Neutrophil (primary cell): ENCODE measurements around the gene CACTIN.

ENCODE experiments used
- H3K27ac ChIP-seq: fragments of 200-600 bp; sonication (generic); 2 replicates; pipeline ENCODE4 v1.5.1; 2016; ENCODE audit warnings: mild to moderate bottlenecking, moderate library complexity
- H3K27me3 ChIP-seq: fragments of 200-600 bp; sonication (generic); 2 replicates; pipeline ENCODE4 v1.6.0; 2016; ENCODE audit warnings: mild to moderate bottlenecking
- H3K36me3 ChIP-seq: fragments of 200-600 bp; sonication (generic); 2 replicates; pipeline ENCODE4 v1.5.1; 2017
- H3K4me1 ChIP-seq, 2 experiments: fragments of 200-600 bp in 1 of 2; sonication (generic) in 1 of 2; 1 replicate in 1 of 2; 2 replicates in 1 of 2; pipeline versions ENCODE4 v1.5.1 to v1.6.1; 2013 to 2016; ENCODE audit warnings: low read depth in 1 of 2, low read length in 1 of 2, mild to moderate bottlenecking in 1 of 2, moderate library complexity in 1 of 2; ENCODE audit not compliant: control insufficient read depth in 1 of 2, insufficient read depth in 1 of 2
- H3K4me3 ChIP-seq, 2 experiments: fragments of 200-600 bp in 1 of 2; sonication (generic) in 1 of 2; 1 replicate in 1 of 2; 2 replicates in 1 of 2; pipeline ENCODE4 v1.5.1; 2013 to 2016; ENCODE audit warnings: low read depth in 1 of 2, low read length in 1 of 2, mild to moderate bottlenecking in 1 of 2, moderate library complexity in 1 of 2
- H3K9me3 ChIP-seq: fragments of 200-600 bp; sonication (generic); 2 replicates; pipeline ENCODE4 v1.5.1; 2016
- CTCF ChIP-seq: fragments of 200-600 bp; sonication (generic); IDR thresholded peaks from 2 replicates; pipeline ENCODE4 v1.5.1; 2016; ENCODE audit warnings: antibody characterized with exemption

Gene CACTIN

DNA sequence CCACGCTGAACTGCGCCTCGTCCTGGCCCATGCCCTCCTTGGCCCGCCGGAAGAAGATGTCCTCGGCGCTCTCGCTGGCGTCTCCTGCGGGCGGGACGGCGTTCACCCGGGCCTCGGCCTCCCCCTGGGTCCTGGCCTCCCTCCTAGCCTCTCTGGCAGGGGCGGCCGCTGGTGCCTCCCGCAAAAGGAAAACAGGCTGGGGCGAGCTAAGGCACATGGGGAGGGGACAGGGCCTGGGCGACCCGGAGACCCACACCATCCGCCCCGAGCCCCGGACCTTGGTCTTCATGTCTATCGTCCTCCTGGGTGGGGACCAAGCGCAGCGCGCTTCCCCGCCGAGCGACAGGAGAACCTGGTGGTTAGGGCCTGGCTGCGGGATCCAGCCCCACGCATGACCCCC is 14.3 kb downstream of the CACTIN start:
- no peak for TF ChIP-seq CTCF
- Histone ChIP-seq H3K36me3 (peaks cover 72% of the 10 kb centered on the region), H3K27me3 (peaks cover 22% of the 10 kb centered on the region)

DNA sequence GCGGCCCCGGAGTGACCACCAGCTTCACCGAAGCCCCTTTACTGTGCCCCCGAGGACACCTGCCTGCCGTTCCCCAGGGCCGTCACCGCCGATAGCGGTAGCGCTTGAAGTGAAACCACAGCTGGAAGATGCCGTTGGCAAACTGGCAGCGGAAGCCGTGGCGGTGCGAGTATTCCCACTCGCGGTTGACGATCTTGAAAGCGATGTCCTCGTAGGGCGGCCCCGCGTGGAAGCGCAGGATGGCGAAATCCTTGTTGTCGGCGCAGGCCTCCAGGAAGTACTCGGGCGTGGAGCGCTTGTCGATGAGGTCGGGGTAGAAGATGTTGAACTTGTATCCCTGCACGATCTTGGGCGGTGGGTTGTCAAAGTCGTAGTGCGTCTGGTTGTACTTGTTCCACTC is 14.7 kb downstream of the CACTIN start:
- H3K36me3 ChIP-seq: peaks cover 68% of the 10 kb centered on the region
- TF ChIP-seq CTCF: no peak
- no peaks in the 10 kb centered on the region for H3K9me3 ChIP-seq
- H3K27ac ChIP-seq: no peak overlapping the region
- H3K27me3 ChIP-seq: peaks cover 26% of the 10 kb centered on the region
- no peak overlapping the region for H3K4me3 ChIP-seq
- H3K4me1 ChIP-seq: peaks cover 0 to under 1% of the 10 kb centered on the region in 2 experiments

More for the DNA sequence above, 14.3 kb downstream of the CACTIN start:
- H3K4me1 ChIP-seq: no peaks in the 10 kb centered on the region
- H3K9me3 ChIP-seq: no peaks in the 10 kb centered on the region
- H3K27ac ChIP-seq: no peak overlapping the region
- no peak overlapping the region for H3K4me3 ChIP-seq

DNA sequence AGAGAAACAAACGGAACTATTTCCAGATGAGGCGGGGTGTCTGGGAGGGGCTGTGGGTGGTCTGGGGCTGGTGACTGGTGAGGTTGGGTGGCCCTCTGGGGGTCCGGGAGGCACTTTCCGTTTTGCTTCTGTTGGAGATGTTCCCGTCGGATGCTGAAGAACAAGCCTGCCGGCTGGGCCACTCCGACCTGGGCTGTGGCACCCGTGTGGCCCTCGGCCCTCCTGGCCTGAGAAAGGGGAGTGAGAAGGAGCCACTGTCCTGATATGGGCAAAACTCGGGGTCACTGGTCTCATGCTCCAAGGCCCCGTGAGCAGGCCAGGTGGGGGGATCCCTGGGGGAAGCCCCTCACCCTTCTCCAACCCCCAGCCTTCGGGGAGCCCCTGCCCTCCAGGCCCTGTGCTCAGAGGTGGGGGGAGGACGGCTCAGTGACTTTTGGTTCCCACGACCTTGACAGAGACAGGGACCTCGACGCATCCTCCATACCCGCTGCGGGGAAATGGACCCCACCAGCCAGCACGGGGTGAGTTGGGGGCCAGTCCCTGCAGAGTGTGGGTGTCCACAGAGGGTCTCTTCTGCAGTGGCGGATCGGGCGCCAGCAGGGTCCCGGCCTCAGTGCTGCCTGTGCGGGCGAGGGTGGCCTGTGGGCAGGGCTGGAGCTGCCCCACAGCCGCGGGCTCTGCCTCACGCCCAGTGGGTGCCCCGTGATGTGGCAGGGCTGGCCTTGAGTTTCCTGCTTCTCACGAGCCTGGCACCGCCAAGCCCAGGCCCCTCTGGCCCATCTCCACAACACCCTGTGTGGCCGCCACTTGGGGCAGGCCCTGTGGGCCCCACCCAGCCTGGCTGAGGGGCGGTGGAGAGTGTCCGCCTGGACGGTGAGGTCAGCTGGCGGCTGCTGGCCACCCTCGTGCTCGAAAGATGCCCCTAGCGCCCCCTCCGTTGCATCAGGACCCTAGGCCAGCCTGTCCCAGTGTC is 15.6 kb downstream of the CACTIN start:
- Histone ChIP-seq H3K9me3 (no peaks in the 10 kb centered on the region), H3K27ac (no peak overlapping the region), H3K36me3 (peaks cover 61% of the 10 kb centered on the region), H3K27me3 (peaks cover 35% of the 10 kb centered on the region), H3K4me3 (no peak overlapping the region), H3K4me1 (peaks cover 0 to 9% of the 10 kb centered on the region in 2 experiments)
- TF ChIP-seq CTCF: no peak

GRCh38 chr19:3609779-3610719 is 16.5 kb downstream of the CACTIN start:
- H3K27me3 ChIP-seq: peaks cover 44% of the 10 kb centered on the region
- no peak overlapping the region for H3K4me3 ChIP-seq
- TF ChIP-seq CTCF: no peak
- H3K27ac ChIP-seq: no peak overlapping the region
- peaks cover 0 to 10% of the 10 kb centered on the region in 2 experiments for H3K4me1 ChIP-seq
- H3K36me3 ChIP-seq: peaks cover 51% of the 10 kb centered on the region
- no peaks in the 10 kb centered on the region for H3K9me3 ChIP-seq

DNA sequence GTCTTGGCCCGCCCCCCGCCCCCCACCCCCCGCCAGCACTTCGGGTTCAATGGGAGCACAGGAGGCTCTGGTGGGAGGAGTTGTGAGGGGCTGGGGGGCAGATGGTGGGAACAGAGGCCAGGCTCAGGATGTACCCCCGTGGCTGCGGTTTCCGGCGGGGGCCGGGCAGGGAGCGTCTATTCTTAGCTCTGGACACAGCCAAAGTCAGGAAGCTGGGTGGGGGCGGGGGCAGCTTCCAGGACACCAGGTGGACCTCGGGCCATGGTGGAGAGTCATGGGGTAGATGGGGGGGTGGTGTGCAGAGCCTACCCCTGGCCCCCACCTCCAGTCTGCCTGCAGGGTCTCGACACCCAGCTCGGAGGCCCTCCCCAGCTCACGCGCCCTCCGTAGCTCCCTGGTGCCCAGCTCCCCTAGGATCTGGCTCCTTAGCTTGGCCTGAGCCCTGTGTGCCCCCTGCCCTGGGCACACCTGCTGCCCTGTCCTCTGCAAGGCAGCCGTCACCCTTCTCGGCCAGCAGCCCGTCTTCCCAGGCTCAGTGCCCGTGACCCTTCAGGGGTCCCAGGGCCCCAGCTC is 17.8 kb downstream of the CACTIN start:
- H3K4me3 ChIP-seq: no peak overlapping the region

More for the DNA sequence above, 17.8 kb downstream of the CACTIN start:
- Histone ChIP-seq H3K27ac (no peak overlapping the region), H3K9me3 (no peaks in the 10 kb centered on the region), H3K36me3 (peaks cover 41% of the 10 kb centered on the region), H3K4me1 (peaks cover 0 to 10% of the 10 kb centered on the region in 2 experiments), H3K27me3 (peaks cover 56% of the 10 kb centered on the region)
- TF ChIP-seq CTCF: no peak
